Stomach smooth muscle (tissue), 2 donors: ENCODE data around the gene HCK.

Experiments used
- H3K27ac ChIP-seq: one replicate; pipeline ENCODE4 v1.7.0; 2013; ENCODE audit warnings: mild to moderate bottlenecking, low read length, inconsistent platforms
- H3K27me3 ChIP-seq, 2 donors: one replicate each; pipeline ENCODE4 v1.7.0; 2013; ENCODE audit warnings: low read length in 2 of 2; ENCODE audit not compliant: insufficient read depth in 2 of 2, control insufficient read depth in 1 of 2
- H3K36me3 ChIP-seq, 2 donors: one replicate each; pipeline ENCODE4 v1.7.0; 2013; ENCODE audit warnings: low read length in 2 of 2; ENCODE audit not compliant: control insufficient read depth in 2 of 2, insufficient read depth in 2 of 2
- H3K4me1 ChIP-seq: one replicate; pipeline ENCODE4 v1.7.0; 2013; ENCODE audit warnings: low read length; ENCODE audit not compliant: control insufficient read depth, insufficient read depth
- H3K4me3 ChIP-seq, 2 donors: one replicate each; pipeline ENCODE4 v1.7.0; 2013; ENCODE audit warnings: low read length in 2 of 2
- H3K9ac ChIP-seq, 2 donors: one replicate each; pipeline ENCODE4 v1.7.0; 2013; ENCODE audit warnings: low read length in 2 of 2, mild to moderate bottlenecking in 1 of 2
- H3K9me3 ChIP-seq, 2 donors: one replicate each; pipeline ENCODE4 v1.7.0; 2013; ENCODE audit warnings: low read length in 2 of 2; ENCODE audit not compliant: control insufficient read depth in 2 of 2
- donor health status: healthy.
- donor health status: Pancreatic carcinoma.

The HCK gene

GRCh38 chr20:32130352-32130751 is 78.3 kb downstream of the HCK start:
- Histone ChIP-seq H3K27me3 (no peaks in the 10 kb centered on the region), H3K27ac (no peak overlapping the region), H3K36me3 (peaks cover 4 to 5% of the 10 kb centered on the region in 2 donors), H3K4me1 (no peaks in the 10 kb centered on the region), H3K4me3 (no peak overlapping the region), H3K9me3 (no peaks in the 10 kb centered on the region), H3K9ac (no peak overlapping the region)

GRCh38 chr20:32130965-32131364 is 78.9 kb downstream of the HCK start:
- H3K27me3 ChIP-seq: no peaks in the 10 kb centered on the region
- peaks cover 4 to 7% of the 10 kb centered on the region in 2 donors for H3K36me3 ChIP-seq
- H3K9ac ChIP-seq: no peak overlapping the region

GRCh38 chr20:32132911-32133549 is 81.0 kb downstream of the HCK start:
- Histone ChIP-seq H3K36me3 (peaks cover 17 to 27% of the 10 kb centered on the region in 2 donors), H3K9ac (no peak overlapping the region), H3K4me1 (no peaks in the 10 kb centered on the region), H3K9me3 (no peaks in the 10 kb centered on the region), H3K27ac (no peak overlapping the region), H3K4me3 (no peak overlapping the region), H3K27me3 (no peaks in the 10 kb centered on the region)

More at GRCh38 chr20:32130965-32131364, 78.9 kb downstream of the HCK start:
- Histone ChIP-seq H3K4me3 (no peak overlapping the region), H3K4me1 (no peaks in the 10 kb centered on the region), H3K9me3 (no peaks in the 10 kb centered on the region), H3K27ac (no peak overlapping the region)

GRCh38 chr20:32134026-32134425 is 82.0 kb downstream of the HCK start:
- H3K4me1 ChIP-seq: no peaks in the 10 kb centered on the region
- no peak overlapping the region for H3K4me3 ChIP-seq
- no peak overlapping the region for H3K9ac ChIP-seq
- no peaks in the 10 kb centered on the region for H3K9me3 ChIP-seq
- H3K27me3 ChIP-seq: no peaks in the 10 kb centered on the region
- H3K27ac ChIP-seq: no peak overlapping the region
- peaks cover 20 to 33% of the 10 kb centered on the region in 2 donors for H3K36me3 ChIP-seq

GRCh38 chr20:32135983-32136515 is 84.0 kb downstream of the HCK start:
- no peaks in the 10 kb centered on the region for H3K4me1 ChIP-seq
- peaks cover 33 to 46% of the 10 kb centered on the region in 2 donors for H3K36me3 ChIP-seq
- no peaks in the 10 kb centered on the region for H3K27me3 ChIP-seq
- H3K27ac ChIP-seq: no peak overlapping the region
- H3K9me3 ChIP-seq: no peaks in the 10 kb centered on the region
- no peak overlapping the region for H3K9ac ChIP-seq
- no peak overlapping the region for H3K4me3 ChIP-seq

DNA sequence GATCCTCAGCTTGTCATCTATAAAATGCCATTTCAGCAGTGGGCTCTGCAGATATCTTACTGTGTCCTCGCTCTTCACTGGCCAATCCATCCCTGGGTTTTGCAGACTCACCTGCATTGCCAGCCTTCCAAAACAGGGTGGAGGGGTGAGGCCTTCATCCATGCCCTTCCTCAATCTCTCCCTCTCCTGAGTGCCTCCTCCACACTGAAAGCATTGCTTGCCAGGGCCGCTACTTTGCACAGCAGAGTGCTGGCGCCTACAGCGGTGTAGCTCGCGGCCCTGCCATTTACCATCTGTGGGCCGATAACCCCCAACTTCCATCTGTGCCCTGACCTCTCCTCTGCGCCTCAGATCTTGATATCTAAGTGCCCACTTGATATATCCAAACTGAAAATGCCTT is 86.9 kb downstream of the HCK start:
- Histone ChIP-seq H3K36me3 (peaks cover 56 to 67% of the 10 kb centered on the region in 2 donors), H3K27me3 (no peaks in the 10 kb centered on the region), H3K9me3 (no peaks in the 10 kb centered on the region), H3K4me1 (no peaks in the 10 kb centered on the region), H3K4me3 (no peak overlapping the region), H3K9ac (no peak overlapping the region), H3K27ac (no peak overlapping the region)

GRCh38 chr20:32139947-32140346 is 87.9 kb downstream of the HCK start:
- no peak overlapping the region for H3K4me3 ChIP-seq
- no peaks in the 10 kb centered on the region for H3K27me3 ChIP-seq
- H3K36me3 ChIP-seq: peaks cover 62 to 75% of the 10 kb centered on the region in 2 donors
- H3K27ac ChIP-seq: no peak overlapping the region
- no peaks in the 10 kb centered on the region for H3K4me1 ChIP-seq
- no peak overlapping the region for H3K9ac ChIP-seq
- no peaks in the 10 kb centered on the region for H3K9me3 ChIP-seq

DNA sequence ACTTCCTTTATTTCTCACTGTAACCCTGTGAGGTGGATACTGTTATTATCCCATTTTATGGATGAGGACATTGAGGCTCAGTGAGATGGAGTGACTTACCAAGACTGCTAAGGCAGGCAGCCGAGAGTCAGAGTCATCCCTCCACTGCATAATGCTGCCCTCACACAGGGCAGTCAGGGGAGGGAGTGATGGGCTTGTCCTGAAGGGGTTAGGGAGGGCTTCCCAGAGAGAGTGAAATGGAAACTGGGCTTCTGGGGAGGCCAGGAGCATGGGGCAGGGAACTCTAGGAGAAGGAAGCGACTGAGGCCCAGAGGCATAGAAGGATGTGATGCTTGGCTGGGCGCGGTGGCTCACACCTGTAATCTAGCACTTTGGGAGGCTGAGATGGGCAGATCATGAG is 88.6 kb downstream of the HCK start:
- no peaks in the 10 kb centered on the region for H3K4me1 ChIP-seq
- no peak overlapping the region for H3K27ac ChIP-seq
- H3K27me3 ChIP-seq: no peaks in the 10 kb centered on the region
- no peak overlapping the region for H3K4me3 ChIP-seq
- H3K9me3 ChIP-seq: no peaks in the 10 kb centered on the region
- H3K9ac ChIP-seq: no peak overlapping the region
- peaks cover 69 to 82% of the 10 kb centered on the region in 2 donors for H3K36me3 ChIP-seq

DNA sequence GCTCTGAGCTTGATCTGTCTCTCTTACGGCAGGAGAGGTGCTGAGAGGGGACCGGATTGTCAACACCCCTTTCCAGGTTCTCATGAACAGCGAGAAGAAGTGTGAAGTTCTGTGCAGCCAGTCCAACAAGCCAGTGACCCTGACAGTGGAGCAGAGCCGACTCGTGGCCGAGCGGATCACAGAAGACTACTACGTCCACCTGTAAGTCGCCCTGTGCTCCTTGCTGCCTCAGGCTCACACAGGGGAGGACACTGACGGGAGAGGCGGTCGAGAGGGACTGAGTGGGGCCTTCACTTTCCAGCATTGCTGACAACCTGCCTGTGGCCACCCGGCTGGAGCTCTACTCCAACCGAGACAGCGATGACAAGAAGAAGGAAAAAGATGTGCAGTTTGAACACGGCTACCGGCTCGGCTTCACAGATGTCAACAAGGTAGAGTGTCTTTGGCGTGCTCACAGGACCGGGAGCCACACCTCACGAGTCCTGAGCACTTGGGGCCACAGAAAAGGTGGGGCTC is 89.5 kb downstream of the HCK start:
- no peaks in the 10 kb centered on the region for H3K27me3 ChIP-seq
- peaks cover 77 to 84% of the 10 kb centered on the region in 2 donors for H3K36me3 ChIP-seq
- no peak overlapping the region for H3K4me3 ChIP-seq
- H3K4me1 ChIP-seq: no peaks in the 10 kb centered on the region
- H3K9me3 ChIP-seq: no peaks in the 10 kb centered on the region
- H3K27ac ChIP-seq: no peak overlapping the region
- H3K9ac ChIP-seq: no peak overlapping the region

DNA sequence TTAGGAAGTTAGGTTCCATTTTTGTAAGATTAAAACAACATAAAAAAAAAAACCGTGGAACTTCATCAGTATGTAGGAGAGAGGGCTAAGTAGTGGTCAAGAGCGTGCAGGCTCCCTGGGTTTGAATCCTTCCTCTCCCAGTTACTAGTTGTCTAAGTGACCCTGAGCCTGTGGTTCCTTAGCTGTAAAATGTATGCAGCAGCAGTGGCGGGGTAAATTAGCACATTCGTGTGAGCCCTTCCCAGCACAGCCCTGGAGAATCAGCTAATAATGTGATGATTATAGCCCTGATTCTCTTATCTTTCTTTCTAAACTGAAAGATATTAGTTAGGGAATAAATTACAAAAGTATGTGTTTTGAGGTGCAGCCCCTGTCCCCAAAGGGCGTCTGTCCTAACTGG is 90.0 kb downstream of the HCK start:
- Histone ChIP-seq H3K27ac (no peak overlapping the region), H3K9me3 (no peaks in the 10 kb centered on the region), H3K36me3 (peaks cover 76 to 81% of the 10 kb centered on the region in 2 donors)

GRCh38 chr20:32142991-32143390 is 90.9 kb downstream of the HCK start:
- H3K27me3 ChIP-seq: no peaks in the 10 kb centered on the region
- no peak overlapping the region for H3K4me3 ChIP-seq
- H3K36me3 ChIP-seq: peaks cover 71 to 72% of the 10 kb centered on the region in 2 donors
- no peak overlapping the region for H3K9ac ChIP-seq
- no peaks in the 10 kb centered on the region for H3K4me1 ChIP-seq
- H3K27ac ChIP-seq: no peak overlapping the region
- no peaks in the 10 kb centered on the region for H3K9me3 ChIP-seq

More for the DNA sequence above, 90.0 kb downstream of the HCK start:
- Histone ChIP-seq H3K9ac (no peak overlapping the region), H3K4me1 (no peaks in the 10 kb centered on the region), H3K4me3 (no peak overlapping the region), H3K27me3 (no peaks in the 10 kb centered on the region)
